ACC112 (cell line): ENCODE measurements around the gene RABGAP1L.

Experiments used
- H2AFZ ChIP-seq: fragments of 200-600 bp; sonication (generic); one replicate; pipeline ENCODE4 v1.6.0; 2017; ENCODE audit warnings: antibody characterized with exemption, low read length; ENCODE audit not compliant: unreplicated experiment
- H3K27ac ChIP-seq: fragments of 200-600 bp; sonication (generic); 2 replicates; pipeline ENCODE4 v1.5.1; 2014; ENCODE audit warnings: low read depth, mild to moderate bottlenecking, antibody characterized with exemption, low read length, moderate library complexity
- H3K27me3 ChIP-seq: fragments of 200-600 bp; sonication (generic); 2 replicates; pipeline ENCODE4 v1.6.1; 2014; ENCODE audit warnings: mild to moderate bottlenecking, antibody characterized with exemption, low read length, moderate library complexity, mixed read lengths; ENCODE audit not compliant: insufficient read depth
- H3K36me3 ChIP-seq: fragments of 200-600 bp; sonication (generic); 2 replicates; pipeline ENCODE4 v1.6.1; 2016; ENCODE audit warnings: mild to moderate bottlenecking, antibody characterized with exemption, low read length, moderate library complexity, mixed read lengths; ENCODE audit not compliant: insufficient read depth
- H3K4me1 ChIP-seq: fragments of 200-600 bp; sonication (generic); one replicate; pipeline ENCODE4 v1.6.1; 2016; ENCODE audit warnings: low read length, mixed read lengths; ENCODE audit not compliant: insufficient read depth, unreplicated experiment, control insufficient read depth
- H3K4me3 ChIP-seq: fragments of 200-600 bp; sonication (generic); 2 replicates; pipeline ENCODE4 v1.5.1; 2014; ENCODE audit warnings: mild to moderate bottlenecking, low read depth, low read length
- H3K79me2 ChIP-seq: fragments of 200-600 bp; sonication (generic); one replicate; pipeline ENCODE4 v1.6.0; 2016; ENCODE audit warnings: low read length; ENCODE audit not compliant: control insufficient read depth, unreplicated experiment, insufficient read depth

Gene RABGAP1L

DNA sequence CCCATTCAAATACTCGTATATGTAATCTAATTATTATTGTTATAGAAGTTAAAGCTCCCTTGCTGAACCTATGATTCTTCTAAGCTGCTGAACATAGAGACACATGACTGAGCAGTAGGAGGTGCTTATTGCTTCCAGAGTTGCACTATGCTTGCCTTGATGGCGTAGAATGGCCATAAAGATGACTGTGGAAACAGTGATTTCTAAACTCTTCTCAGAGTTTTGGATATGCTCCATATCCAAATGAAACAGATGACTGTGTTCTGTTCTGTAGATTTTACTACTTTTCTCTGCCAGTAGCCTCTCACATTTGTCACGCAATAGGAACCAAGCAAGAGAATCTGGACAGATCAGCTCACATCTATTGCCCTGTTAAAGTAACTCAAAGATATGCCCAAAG is 752.3 kb downstream of the RABGAP1L start:
- Histone ChIP-seq H2AFZ (no peak overlapping the region), H3K79me2 (no peaks in the 10 kb centered on the region), H3K4me3 (no peak overlapping the region), H3K36me3 (no peaks in the 10 kb centered on the region), H3K27ac (no peak overlapping the region), H3K27me3 (no peaks in the 10 kb centered on the region), H3K4me1 (no peaks in the 10 kb centered on the region)

DNA sequence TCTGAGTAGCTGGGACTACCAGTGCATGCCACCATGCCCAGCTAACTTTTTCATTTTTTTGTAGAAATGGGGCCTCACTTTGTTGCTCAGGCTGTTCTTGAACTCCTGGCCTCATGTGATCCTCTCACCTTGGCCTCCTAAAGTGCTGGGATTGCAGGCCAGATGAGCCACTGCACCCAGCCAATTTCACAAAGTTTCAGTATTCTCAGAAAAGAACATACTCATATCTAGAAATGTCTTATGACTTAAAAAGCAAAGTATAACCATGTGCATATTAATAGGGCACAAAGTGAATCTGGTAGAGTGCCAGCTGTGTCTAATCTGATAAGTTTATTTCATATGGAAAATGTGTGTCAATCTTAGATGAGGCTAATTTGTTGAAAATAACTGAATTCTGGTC is 752.9 kb downstream of the RABGAP1L start:
- Histone ChIP-seq H2AFZ (no peak overlapping the region), H3K27ac (no peak overlapping the region), H3K27me3 (no peaks in the 10 kb centered on the region), H3K36me3 (no peaks in the 10 kb centered on the region), H3K79me2 (no peaks in the 10 kb centered on the region), H3K4me1 (no peaks in the 10 kb centered on the region), H3K4me3 (no peak overlapping the region)

DNA sequence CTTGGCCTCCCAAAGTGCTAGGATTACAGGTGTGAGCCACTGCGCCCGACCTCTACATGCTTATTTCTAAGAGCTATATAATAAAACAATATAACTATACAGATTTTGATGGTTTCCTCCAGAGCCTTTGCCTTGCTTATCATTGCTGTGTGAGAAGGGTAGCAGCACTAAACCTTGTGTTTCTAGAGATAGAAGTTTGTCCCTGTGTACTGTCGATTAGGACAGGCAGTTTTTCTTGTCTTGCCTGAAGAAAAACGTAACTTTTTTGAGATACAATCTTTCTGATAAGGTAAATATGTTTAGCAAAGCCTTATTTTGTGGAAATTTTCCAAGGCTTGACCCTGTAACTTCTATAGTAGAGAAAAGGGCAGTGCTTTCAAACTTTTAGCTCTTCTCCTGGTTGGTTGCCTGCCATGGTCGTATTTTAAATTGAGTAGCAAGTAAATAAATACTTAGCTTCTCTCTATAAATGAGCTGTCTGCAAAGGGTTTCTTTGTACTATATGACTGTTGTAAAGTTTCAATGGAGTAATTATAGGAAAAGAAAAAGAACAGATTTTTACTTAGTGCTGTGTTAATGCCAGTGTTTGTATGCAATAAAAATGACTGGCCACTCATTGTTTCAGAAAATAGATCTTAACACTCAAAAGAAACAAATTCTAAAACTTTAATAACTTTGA is 754.0 kb downstream of the RABGAP1L start:
- Histone ChIP-seq H3K79me2 (no peaks in the 10 kb centered on the region), H3K27ac (no peak overlapping the region), H3K27me3 (no peaks in the 10 kb centered on the region), H3K36me3 (no peaks in the 10 kb centered on the region), H3K4me1 (no peaks in the 10 kb centered on the region), H3K4me3 (no peak overlapping the region), H2AFZ (no peak overlapping the region)

DNA sequence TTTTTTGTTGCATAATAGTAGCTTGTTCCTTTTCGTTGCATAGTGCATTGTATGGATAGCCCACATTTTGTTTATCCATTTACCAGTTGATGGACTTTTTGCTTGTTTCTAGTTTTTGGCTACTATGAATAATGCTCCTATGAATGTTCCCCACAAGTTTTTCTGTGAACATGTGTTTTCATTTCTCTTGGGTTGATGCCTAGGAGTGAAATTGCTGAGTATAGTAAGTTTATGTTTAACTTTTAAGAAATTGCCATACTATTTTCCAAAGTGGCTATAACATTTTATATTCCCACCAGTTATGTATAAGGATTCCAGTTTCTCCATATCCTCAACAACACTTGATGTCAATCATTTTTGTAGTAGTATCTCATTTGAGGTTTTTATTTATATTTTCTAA is 755.7 kb downstream of the RABGAP1L start:
- Histone ChIP-seq H3K36me3 (no peaks in the 10 kb centered on the region), H3K4me3 (no peak overlapping the region), H3K79me2 (no peaks in the 10 kb centered on the region), H2AFZ (no peak overlapping the region), H3K4me1 (no peaks in the 10 kb centered on the region), H3K27ac (no peak overlapping the region), H3K27me3 (no peaks in the 10 kb centered on the region)

DNA sequence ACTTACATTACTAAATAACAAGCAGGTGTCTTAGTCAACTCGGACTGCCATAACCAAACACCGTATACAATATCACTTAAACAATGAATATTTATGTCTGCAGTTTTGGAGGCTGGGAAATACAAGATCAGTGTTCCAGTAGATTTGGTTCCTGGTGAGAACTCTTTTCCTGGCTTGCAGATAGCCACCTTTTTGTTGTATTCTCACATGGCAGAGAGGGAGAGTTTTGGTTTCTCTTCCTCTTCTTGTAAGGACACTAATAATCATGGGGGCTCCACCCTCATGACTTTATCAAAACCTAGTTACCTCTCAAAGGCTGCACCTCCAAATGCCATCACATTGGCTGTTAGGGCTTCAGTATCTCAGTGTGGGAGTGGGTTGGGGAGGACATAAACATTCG is 757.5 kb downstream of the RABGAP1L start:
- Histone ChIP-seq H3K27ac (no peak overlapping the region), H2AFZ (no peak overlapping the region), H3K36me3 (no peaks in the 10 kb centered on the region), H3K4me1 (no peaks in the 10 kb centered on the region), H3K27me3 (no peaks in the 10 kb centered on the region), H3K4me3 (no peak overlapping the region), H3K79me2 (no peaks in the 10 kb centered on the region)

DNA sequence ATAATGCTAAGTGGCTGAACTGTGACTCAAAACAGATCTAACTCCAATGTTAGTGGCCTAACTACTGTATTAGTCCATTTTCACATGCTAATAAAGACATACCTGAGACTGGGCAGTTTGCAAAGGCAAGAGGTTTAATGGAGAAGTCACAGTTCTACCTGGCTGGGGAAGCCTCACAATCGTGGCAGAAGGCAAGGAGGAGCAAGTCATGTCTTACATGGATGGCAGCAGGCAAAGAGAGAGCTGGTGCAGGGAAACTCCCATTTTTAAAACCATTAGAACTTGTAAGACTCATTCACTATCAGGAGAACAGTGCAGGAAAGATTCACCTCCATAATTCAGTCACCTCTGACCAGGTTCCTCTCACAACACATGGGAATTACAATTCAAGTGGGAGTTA is 760.8 kb downstream of the RABGAP1L start:
- no peaks in the 10 kb centered on the region for H3K36me3 ChIP-seq
- H3K27ac ChIP-seq: no peak overlapping the region
- H3K4me1 ChIP-seq: no peaks in the 10 kb centered on the region
- no peak overlapping the region for H2AFZ ChIP-seq
- no peak overlapping the region for H3K4me3 ChIP-seq
- no peaks in the 10 kb centered on the region for H3K27me3 ChIP-seq
- H3K79me2 ChIP-seq: no peaks in the 10 kb centered on the region

DNA sequence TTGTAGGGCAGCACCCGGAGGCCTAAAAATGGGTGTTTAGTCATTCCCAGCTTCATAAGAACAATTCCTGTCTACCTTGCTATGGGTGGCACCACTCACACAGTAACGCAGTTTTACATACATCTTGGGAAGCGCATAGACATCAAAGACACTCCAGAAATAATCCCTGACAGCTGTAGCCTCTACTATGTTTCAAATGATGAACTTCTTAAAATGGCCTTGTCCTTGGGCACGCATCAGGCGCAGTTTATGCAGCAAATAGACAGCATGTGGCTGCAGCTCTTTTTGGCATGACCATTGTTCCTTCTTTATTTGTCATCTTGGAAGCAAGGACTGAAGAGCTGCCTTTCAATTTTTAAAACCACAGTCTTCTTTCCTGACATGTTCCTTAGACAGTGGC is 762.8 kb downstream of the RABGAP1L start:
- H3K4me3 ChIP-seq: no peak overlapping the region
- no peak overlapping the region for H2AFZ ChIP-seq
- no peaks in the 10 kb centered on the region for H3K27me3 ChIP-seq
- H3K79me2 ChIP-seq: no peaks in the 10 kb centered on the region
- no peak overlapping the region for H3K27ac ChIP-seq
- H3K36me3 ChIP-seq: no peaks in the 10 kb centered on the region
- no peaks in the 10 kb centered on the region for H3K4me1 ChIP-seq

DNA sequence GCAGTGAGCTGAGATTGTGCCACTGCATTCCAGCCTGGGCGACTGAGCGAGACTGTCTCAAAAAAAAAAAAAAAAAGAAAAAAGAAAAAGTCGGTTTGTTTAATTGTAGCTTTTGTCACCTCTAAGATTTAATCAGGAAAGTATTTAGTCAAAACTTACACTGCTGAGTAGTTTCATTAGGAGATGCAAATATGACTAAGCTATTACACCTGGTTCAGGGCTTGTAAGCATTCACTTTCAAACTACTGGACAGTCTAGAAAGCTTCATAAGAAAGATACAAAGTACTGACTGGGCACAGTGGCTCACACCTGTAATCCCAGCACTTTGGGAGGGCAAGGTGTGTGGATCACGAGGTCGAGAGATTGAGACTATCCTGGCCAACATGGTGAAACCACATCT is 764.5 kb downstream of the RABGAP1L start:
- Histone ChIP-seq H3K36me3 (no peaks in the 10 kb centered on the region), H3K4me1 (no peaks in the 10 kb centered on the region), H3K79me2 (no peaks in the 10 kb centered on the region), H2AFZ (no peak overlapping the region), H3K27ac (no peak overlapping the region), H3K27me3 (no peaks in the 10 kb centered on the region), H3K4me3 (no peak overlapping the region)

DNA sequence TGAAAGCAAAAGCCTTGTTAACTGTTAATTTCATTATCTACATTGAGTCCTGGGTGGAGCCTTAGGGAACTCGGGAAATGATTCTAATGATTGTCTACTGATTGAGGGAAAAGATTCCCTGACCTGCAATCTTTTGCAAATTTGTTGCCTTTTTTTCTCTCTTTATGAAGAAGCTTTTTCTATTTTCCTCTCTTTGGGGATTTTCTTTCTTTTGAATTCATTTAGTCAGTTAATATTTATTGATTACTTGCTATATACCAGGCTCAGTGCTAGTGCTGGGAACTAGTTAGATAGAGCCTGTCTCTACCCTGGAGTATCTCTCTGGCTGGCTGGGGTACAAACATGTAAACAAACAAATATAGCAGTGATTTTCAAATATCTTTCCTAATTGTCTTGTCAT is 769.2 kb downstream of the RABGAP1L start:
- no peaks in the 10 kb centered on the region for H3K79me2 ChIP-seq

DNA sequence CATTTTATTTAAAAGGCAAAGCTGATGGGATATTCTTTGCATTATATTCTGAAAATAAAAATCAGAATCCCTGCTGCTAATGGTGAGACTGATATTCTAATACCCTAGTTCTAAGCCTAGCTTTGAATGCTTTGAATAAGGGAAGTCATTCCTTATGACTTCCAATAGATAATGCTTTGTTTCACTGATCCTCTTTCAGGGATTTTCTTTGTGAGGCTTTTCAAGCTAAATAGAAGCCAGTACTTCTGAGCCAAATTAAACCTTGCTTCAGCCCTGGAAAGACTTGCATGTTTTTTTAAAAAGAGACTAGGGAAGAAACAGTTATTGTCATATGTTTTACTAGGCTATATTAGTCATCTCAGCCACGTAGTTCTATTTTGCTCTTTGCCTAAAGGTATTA is 771.9 kb downstream of the RABGAP1L start:
- H3K4me1 ChIP-seq: no peaks in the 10 kb centered on the region
- no peaks in the 10 kb centered on the region for H3K27me3 ChIP-seq
- no peaks in the 10 kb centered on the region for H3K36me3 ChIP-seq
- H3K27ac ChIP-seq: no peak overlapping the region
- H3K4me3 ChIP-seq: no peak overlapping the region
- H2AFZ ChIP-seq: no peak overlapping the region
- H3K79me2 ChIP-seq: no peaks in the 10 kb centered on the region

More for the DNA sequence above, 769.2 kb downstream of the RABGAP1L start:
- H3K36me3 ChIP-seq: no peaks in the 10 kb centered on the region
- H3K27ac ChIP-seq: no peak overlapping the region
- no peaks in the 10 kb centered on the region for H3K27me3 ChIP-seq
- no peaks in the 10 kb centered on the region for H3K4me1 ChIP-seq
- H2AFZ ChIP-seq: no peak overlapping the region
- H3K4me3 ChIP-seq: no peak overlapping the region

DNA sequence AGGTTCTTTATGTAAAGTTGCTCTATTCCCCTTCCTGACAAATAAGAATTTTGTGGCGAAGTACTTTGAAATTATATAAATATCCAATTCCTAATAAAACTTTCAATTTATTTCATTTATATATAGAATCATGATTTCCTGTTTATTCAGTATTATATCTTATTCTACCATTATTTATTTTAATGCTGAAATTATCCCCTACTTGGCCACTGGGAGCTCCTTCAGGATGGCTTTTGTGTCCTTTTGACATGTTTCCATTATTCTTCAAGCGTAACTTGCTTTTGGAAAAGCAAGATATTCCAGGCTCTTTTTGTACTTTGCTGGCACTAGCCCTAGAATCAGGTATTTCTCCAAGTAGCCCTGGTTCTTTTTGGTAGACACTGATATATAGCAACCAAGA is 773.3 kb downstream of the RABGAP1L start:
- H3K27ac ChIP-seq: no peak overlapping the region
- no peak overlapping the region for H2AFZ ChIP-seq
- H3K36me3 ChIP-seq: no peaks in the 10 kb centered on the region
- H3K27me3 ChIP-seq: no peaks in the 10 kb centered on the region
- no peaks in the 10 kb centered on the region for H3K4me1 ChIP-seq
- no peaks in the 10 kb centered on the region for H3K79me2 ChIP-seq
- H3K4me3 ChIP-seq: no peak overlapping the region
